ENCODE results near the gene BAIAP2.

Gene BAIAP2

DNA sequence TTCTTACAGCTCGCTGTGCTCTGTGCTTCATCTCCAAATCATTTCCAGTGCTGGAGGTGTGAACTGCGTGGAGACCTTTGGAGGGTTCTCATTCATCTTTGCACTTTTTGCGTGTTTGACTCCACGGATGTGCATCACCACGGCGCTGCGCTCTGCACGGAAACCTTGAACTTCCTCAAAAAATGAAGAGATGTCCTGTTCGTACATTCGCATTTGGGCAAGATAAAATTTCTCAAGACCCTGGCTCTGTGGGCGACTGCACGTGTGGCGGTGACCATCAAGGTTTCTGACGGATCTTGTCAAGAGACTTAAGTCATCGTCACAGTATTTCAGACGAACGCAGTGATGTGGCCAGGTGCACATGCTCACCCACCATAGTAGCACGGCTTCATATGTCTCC lies 120.0 kb downstream of the BAIAP2 start:
- DNase-seq (ENCODE audit: low read depth in 1 of 2, low spot score in 1 of 2), result no peak

DNA sequence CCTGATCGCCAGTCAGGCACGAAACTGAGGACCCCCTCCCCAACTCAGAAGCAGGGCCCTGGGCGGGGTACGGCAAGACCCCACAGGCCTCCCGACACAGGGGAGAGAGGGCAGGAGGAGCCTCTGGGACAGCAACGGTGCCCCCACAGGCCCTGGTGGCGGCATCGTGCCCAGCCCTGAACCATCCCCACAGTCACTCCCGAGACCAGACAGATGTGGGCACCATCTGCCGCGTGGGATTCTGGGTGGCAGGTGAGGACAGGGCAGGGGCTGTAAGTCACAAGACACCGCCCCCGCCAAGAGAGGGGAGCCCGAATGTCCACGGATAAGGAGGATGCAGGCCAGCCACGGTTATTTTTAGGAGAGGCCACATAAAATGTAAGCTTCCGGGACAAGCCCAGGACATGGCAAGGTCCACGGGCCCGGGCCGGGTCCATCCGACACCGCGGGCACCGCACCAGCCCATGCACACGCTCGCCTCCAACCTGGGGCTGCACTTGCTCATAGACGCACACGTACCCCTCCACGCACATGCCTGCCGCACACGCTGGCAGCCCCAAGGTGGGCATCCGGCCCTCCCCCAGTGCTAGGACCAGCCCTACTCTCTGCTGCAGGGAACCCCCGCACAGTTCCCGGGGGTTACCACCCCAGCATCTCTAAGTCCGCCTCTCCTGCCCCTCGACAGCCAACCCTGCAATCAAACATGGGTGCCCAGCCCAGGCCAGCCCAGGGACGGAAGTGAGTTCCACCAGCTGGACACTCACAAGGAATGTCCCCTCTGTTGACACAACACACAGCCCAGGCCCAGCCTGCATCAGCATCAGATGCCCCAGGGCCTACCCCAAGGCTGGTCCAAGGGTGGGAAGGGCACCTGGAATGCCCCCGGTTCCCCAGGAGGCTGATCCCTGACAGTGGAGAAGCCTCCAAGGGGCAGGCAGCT lies 122.2 kb downstream of the BAIAP2 start:
- DNase-seq (ENCODE audit: low read depth in 1 of 2, low spot score in 1 of 2), result no peak

DNA sequence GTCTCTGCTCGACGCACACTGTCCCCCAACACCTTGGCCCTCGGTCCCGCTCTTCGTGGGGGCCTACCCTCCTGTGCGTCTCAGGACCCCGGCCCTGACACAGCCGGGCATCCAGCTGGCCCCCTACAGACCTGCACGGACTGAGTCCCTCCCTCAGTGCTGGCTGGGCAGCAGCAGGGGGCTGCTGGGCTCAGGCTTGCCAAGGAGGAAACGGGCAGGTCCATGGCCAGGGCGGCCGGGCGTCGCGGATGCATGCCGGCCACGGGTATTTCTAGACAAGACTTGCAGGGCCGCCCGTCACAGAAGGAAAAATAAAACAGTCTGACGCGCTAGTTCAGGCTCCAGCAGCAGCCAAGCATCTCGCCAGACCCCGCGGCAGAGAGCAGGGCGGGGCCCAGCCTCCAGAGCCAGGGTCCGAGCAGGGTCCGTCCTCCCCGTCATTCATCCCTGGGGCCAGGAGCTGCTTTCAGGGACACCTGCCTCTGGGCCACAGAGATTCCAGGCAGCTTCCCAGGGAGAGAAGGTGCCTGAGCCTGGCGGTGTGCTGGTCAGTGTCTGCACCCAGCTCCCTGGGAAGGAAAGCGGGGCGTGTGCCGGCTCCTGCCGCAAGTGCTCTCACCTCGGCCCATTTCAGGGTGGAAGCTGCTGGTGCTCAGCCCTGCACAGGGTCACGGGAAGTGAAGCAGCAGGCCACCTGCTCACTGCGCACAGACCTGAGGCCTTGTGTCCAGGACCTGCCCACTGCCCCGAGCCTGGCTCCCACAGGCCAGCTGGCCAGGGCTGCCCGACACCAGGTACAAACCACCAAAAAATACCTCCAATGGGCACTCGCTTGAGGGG lies 123.1 kb downstream of the BAIAP2 start:
- no peak for DNase-seq (ENCODE audit: low read depth in 1 of 2, low spot score in 1 of 2)

DNA sequence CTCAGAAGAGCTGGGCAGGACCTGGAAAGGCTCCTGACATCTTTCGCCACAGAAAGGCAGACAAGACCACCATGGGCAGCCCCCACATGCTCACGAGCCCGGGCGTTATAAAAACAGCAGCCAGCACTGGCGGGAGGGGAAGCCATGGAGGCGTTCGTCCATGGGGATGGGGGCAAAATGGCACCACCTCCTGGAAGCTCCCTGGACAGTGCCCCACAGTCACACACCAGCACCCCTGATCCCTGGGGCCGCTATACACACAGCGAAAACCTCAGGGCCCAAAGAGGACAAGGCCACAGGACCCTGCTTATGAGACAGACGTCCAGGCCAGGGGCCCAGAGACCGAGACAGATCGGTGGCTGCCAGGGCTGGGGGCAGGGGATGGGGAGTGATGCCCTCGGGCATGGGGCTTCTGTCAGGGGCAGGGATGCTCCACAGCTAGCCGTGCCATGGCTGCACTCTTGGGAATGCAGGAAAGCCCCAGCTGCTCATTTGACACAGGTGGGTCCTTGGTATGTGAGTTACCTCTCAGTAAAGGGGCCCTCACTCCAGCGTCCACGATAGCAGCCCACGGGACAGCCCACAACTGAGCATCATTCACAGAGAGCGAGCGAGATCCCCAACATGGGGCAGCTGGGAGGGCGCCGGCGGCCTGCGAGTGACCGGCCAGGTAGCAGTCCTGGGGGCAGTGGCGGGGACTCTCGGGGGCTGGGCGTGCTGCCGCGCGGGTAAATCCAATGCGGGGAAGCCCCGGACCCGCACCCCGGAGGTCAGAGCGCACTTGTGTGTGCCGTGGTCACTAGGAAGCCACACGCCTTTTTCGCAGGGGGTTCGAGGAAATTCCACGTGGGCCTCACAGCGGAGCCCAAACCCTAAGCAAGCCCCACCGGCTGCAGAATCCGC lies 124.0 kb downstream of the BAIAP2 start:
- no peak for DNase-seq (ENCODE audit: low read depth in 1 of 2, low spot score in 1 of 2)

DNA sequence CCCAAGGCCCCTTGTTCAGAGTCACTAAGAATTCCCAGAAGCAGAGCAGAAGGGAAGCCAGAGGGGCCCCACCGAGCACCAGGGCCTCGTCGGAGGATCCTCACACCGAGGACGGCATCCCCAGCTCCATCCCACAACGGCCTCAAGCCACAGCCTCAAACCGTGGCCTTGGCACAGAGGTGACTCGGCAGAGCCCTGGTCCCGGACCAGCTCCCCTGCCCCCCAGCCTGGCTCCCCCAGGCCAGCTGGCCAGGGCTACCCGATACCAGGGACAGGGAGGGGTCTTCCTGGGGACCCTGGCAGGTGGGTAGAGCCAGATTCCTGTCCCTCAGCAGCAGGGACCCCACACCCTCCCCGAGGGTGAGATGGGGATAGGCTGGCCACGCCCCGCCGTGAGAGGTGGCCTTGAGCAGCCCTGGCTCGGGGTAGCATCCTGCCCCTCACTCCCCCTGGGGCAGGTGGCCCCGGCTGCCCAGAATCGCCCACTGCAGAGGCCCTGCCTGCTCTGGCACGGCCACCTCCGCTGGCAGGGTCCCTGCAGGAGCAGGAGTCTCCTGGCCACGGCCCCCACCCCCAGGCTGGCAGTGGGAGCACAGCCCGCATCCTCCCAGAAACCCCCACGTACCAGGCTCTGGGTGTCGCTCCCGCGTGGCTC lies 124.8 kb downstream of the BAIAP2 start:
- DNase-seq (ENCODE audit: low read depth in 1 of 2, low spot score in 1 of 2), result no peak

DNA sequence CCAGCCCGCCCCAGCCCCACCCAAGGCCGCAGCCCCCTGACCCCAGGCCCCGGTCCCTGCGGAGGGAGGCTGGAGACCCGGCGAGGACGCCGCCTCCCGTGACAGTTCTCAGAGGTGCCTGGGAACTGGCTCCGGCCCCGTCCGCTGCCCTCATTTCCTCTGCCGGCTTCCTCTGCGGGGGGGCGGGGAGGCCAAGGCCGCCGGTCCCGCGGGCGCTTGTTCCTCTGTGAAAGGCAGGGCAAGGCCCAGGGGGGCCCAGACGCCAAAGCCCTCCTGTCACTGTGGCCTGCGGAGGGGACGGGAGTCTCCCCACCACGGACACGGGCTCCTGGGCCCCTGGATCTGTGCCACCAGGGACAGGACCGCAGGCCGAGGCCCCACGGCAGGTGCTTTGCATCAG lies 125.4 kb downstream of the BAIAP2 start:
- no peak for DNase-seq (ENCODE audit: low read depth in 1 of 2, low spot score in 1 of 2)

DNA sequence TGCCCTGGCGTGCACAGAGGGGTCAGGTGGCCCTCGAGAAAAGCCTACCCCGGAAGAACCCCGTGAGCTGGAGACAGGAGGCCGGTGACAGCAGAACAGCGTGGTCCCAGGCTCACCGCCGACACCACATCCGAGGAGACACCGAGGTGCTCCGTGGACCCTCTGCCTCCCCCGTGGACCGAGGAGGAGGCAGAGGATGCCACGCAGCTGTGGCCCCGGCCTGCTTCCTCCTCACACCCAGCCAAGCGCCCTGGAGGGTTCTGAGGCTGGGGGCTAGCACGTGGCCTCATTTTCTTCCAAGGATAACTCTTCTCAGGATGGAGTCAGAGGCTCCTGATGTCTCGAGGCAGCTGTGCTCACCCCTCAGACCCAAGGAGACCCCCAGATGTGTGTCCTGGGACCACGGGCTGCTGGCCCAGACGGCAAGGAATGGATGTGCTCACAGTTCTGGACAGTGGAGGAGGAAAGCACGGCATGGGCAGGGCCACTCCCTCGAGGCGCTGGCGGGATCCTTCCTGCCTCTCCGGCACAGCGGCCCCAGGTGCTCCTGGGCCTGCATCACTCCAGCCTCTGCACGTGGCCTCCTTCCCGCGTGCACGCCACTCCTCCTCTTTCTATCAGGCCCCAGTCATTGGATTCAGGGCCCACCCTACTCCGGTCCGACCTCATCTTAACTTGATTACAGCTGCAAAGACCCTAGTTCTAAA lies 125.9 kb downstream of the BAIAP2 start:
- DNase-seq (ENCODE audit: low read depth in 1 of 2, low spot score in 1 of 2), result no peak

DNA sequence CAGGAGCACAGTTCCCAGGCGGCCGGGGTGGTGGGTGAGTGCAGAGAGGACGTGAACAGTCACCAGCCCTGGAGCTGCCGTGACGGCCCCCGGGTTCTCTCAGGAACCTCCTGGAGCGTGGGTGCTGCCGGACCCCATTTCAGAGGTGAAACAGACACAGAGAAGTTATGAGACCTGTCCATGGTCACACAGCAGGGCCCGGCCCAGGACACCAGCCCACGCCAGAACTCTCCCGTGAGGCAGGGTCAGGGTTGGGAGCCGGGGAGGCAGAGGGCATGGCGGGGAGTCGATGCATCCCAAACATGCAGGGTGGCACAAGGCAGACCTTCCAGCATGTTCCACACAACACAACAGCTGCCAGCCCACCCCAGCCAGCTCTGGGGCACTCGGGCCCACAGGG lies 126.6 kb downstream of the BAIAP2 start:
- DNase-seq (ENCODE audit: low read depth in 1 of 2, low spot score in 1 of 2), result no peak

DNA sequence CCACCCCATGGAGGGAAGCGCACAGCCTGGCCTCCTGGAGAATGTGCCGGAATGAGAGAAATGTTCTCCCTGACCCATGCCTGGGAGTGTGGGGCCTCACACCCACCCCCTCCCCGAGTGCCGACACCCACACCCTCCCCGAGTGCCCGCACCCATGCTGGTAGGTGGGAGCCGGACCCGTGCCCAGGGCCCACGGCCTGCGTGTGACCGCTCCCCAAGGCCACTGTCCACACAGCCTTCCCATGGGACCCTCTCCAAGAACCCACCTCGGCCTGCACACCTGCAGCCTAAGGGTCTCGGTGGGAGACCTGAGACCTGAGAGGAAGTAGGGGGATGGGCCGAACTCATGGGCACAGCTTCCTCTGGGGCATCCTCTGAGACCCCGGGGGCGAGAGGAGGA lies 127.0 kb downstream of the BAIAP2 start:
- no peak for DNase-seq (ENCODE audit: low read depth in 1 of 2, low spot score in 1 of 2)

DNA sequence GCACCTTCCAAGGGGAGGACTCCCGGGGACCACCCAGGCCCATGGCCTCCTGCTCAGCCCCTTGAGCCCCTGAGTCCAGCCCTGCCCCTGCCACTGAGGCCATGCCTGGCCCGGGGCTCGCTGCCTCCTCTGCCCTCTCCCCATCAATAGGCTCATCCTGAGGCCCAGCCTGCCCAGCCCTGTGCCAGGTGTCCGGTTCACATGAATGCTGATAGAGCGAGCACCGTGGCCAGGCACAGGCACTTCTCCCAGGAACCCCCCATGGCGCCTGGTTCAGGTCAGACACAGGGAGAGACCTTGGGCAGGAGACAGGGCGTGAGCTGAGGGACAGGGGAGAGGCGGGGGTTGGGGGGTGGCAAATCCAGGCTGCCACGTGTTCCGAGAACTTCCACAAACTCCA lies 127.5 kb downstream of the BAIAP2 start:
- no peak for DNase-seq (ENCODE audit: low read depth in 1 of 2, low spot score in 1 of 2)

DNA sequence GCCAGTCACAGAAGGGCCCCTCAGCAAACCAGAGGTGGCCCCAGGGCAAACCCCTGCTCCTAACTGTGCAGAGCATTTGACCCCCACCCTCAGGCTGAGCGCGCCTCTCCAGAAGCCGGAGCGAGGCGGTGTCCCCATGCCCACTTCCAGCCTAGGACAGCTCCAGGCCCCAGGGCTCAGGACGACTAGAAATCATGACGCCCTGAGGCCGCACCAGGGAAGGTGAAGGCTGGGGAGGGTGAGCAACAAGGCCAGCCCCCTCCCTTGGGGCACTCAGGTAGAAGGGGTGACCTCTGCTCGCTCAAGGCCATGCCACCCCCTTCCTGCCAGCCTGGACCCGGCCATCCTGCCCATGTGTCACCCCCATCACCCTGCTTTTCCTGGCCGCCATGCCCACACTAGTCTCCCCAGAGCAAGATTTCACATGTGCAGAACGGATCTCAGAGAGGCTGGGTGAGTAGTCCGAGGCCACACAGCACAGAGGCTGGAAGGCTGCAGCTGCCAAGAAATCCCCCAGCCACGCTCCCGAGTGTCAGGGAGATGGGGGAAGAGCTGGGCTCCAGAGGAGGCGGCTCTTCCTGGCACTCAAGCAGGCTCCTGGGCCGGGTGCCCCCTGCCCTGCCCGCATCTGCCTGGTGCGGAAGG lies 128.2 kb downstream of the BAIAP2 start:
- no peak for DNase-seq (ENCODE audit: low read depth in 1 of 2, low spot score in 1 of 2)

DNA sequence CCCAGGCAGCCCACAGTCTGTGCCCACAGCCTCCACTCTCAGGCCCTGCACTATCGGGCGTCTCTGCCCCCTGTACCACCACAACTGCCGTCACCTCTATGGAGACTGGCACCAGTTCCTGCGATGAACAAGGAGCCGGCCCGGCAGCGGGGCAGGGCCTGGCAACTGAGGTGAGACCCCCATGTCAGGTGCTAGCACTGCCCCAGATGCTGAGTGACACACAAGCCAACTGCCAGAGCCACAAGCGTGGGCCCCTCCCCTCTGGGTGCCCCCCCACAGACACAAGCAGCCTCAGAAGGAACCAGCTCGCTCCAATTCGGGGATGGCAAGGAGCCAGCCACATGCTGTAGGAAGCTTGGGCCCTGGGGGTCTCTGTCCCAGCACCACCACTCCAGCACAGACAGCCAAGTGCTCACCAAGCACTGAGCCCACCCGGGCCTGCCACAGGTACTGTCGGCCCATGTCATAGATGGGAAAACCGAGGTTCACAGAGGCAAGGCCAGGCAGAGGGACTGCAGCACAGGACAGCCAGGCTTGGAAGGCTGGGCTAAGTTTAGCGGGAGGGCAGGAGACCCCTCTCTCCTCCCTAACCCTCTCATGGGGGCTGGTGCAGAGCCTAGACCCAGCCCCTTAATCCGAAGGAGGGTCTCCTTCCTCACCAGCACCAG lies 128.9 kb downstream of the BAIAP2 start:
- DNase-seq (ENCODE audit: low read depth in 1 of 2, low spot score in 1 of 2), result no peak

DNA sequence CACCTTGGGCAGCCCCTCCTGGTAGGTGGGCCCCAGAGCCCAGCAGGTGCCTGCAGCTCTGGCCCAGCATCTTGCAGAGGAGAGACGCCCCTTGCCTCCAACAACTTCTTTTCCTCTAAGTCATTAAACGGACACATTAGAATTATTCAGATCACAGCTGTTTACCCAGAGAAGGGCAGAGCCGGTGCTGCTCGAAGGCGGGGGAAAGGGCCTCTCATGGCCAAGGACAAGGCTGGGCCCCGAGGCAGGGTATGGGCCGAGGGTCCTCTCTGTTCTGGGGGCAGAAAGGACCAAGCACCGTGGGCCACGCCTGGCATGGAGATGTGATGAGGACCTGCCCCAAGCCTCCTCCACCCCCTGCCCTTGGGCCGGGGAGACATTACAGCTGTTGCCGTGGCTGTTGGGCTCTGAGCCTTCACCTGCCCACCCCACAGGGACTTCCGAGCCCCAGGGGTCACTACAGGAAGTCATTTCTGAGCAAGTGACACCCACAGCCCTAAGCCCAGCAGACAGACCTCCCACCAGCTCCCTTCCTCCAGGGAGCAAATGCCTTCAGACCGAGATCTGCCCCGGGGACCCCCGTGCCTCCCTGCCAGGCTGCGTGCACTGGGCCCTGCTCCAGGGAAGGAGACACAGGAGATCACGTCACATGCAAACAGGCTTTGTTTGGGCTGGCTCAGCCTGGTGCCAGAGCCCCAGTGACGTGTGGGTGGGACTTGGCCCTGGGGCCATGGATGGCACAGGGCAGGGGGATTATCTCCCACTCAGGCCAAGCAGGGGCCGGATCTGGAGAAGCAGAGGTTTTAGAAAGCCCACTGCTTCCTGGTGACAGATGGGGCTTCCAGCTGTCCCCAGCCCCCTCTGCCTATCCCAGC lies 129.7 kb downstream of the BAIAP2 start:
- no peak for DNase-seq (ENCODE audit: low read depth in 1 of 2, low spot score in 1 of 2)

DNA sequence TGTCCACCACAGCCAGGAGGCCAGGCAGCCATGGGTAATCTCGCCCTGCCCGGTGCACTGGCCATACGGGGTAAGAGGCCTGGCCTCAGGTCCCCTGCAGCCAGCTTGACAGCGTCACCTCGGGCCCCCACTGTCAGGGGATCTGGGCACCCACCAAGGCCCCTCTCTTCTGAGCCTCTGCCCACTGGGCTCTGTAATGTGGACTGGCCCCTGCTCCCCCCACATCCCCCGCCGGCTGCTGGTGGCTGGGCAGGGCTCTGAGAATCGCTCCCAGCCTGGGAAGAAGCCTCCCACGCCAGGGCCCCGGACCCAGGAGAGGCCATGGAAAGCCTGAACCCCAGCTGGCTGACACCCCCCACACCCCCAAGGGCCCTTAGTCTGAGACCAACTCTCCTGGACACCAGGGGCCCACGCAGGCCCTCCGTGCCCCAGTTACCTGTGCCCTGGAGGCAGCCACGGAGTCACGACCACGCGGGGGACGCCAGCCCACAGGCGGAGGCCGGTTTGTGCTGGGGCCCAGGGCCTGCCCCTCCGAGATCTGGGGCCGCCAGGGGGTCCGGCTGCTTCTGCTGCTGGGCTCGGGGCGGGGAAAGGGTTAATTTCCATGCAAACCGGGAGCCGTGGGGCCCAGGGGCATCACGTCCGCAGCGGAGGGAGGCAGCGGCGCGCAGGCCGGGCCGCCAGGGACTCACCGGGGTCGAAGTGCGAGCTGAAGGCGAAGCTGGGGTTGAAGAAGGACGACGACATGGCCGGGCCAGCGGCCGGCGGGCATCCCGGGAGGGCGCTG lies 130.5 kb downstream of the BAIAP2 start, which contains the start of gene PVALEF:
Gene PVALEF, plus strand, starts transcription at position 262 of the 787 bp plus-strand sequence. CDS start 15,720 bp downstream, outside the sequence.
- no peak for DNase-seq (ENCODE audit: low read depth in 1 of 2, low spot score in 1 of 2)

DNA sequence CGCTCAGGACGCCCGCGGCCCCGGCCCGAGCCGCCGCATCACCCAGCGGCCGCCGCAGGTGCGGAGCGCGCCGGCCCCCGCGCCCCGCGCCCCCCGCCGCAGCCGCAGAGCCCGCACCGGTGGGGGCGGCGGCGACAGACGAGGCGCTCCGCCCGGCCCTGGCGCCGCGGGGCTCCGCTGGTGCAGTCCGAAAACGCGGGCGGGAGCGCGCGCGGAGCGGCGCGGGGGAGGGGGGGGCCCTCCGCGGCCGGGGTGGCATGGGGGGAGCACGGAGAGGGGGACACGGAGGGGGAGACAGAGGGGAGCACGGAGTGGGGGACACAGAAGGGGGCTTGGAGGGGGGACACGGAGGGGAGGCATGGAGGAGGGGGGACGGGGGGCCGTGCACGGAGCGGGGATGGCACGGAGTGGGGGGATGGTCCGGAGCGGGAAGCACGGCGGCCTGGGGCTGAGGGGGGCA lies 131.1 kb downstream of the BAIAP2 start, which contains the start of gene AATK:
Gene AATK, minus strand, starts transcription at position 189 of the 460 bp plus-strand sequence. CDS start 229 bp downstream, outside the sequence.
- DNase-seq (ENCODE audit: low read depth in 1 of 2, low spot score in 1 of 2), result no peak
